A204.1 (cell line): ENCODE measurements around the gene MED13.

Source experiments
- FAIRE-seq: peaks from 2 replicates; lab custom pipeline; 2012; peaks lifted over from hg19 to GRCh38; lab: Jason Lieb, UNC

MED13 gene

GRCh38 chr17:62064791-62065563 is at the start of gene MED13:
Gene MED13, minus strand, starts transcription at chr17:62065278. Its CDS starts 73 bp downstream, at chr17:62065205.
- FAIRE-seq, result no peak

- no peak for FAIRE-seq
Observed at GRCh38 chr17:62112229-62112628, 47.2 kb upstream of the MED13 start.

GRCh38 chr17:62111562-62112171 is 46.6 kb upstream of the MED13 start:
- no peak for FAIRE-seq

- no peak for FAIRE-seq
Observed at GRCh38 chr17:62110923-62111484, 45.9 kb upstream of the MED13 start.

GRCh38 chr17:62109924-62110323 is 44.8 kb upstream of the MED13 start:
- FAIRE-seq, result no peak

GRCh38 chr17:62109378-62109902 is 44.4 kb upstream of the MED13 start:
- FAIRE-seq, result no peak

GRCh38 chr17:62105861-62106260 is 40.8 kb upstream of the MED13 start:
- FAIRE-seq, result no peak

- FAIRE-seq, result no peak
Observed at GRCh38 chr17:62105357-62105756, 40.3 kb upstream of the MED13 start.

- no peak for FAIRE-seq
Observed at GRCh38 chr17:62101515-62101914, 36.4 kb upstream of the MED13 start.

GRCh38 chr17:62101090-62101489 is 36.0 kb upstream of the MED13 start:
- no peak for FAIRE-seq

GRCh38 chr17:62100055-62100454 is 35.0 kb upstream of the MED13 start:
- FAIRE-seq, result no peak

- FAIRE-seq, result no peak
Observed at GRCh38 chr17:62099532-62099931, 34.5 kb upstream of the MED13 start.

- no peak for FAIRE-seq
Observed at GRCh38 chr17:62098623-62099231, 33.6 kb upstream of the MED13 start.

- FAIRE-seq, result no peak
Observed at GRCh38 chr17:62096401-62096670, 31.3 kb upstream of the MED13 start.

GRCh38 chr17:62094175-62094574 is 29.1 kb upstream of the MED13 start:
- FAIRE-seq, result no peak

- FAIRE-seq, result no peak
Observed at GRCh38 chr17:62093188-62094155, 28.4 kb upstream of the MED13 start.

GRCh38 chr17:62092784-62093183 is 27.7 kb upstream of the MED13 start:
- no peak for FAIRE-seq

GRCh38 chr17:62091804-62092203 is 26.7 kb upstream of the MED13 start:
- no peak for FAIRE-seq

GRCh38 chr17:62090868-62091267 is 25.8 kb upstream of the MED13 start:
- FAIRE-seq, result no peak

GRCh38 chr17:62090021-62090824 is 25.1 kb upstream of the MED13 start:
- FAIRE-seq, result no peak

- no peak for FAIRE-seq
Observed at GRCh38 chr17:62089334-62089733, 24.3 kb upstream of the MED13 start.
